Stomach (tissue), 4 donors: ENCODE results near the gene MRPS35.

Experiments used
- EP300 ChIP-seq: sonication (generic); formaldehyde crosslinking; IDR thresholded peaks from one replicate; pipeline ENCODE4 v1.6.1; 2017; ENCODE audit warnings: antibody characterized with exemption
- POLR2A ChIP-seq, 4 donors: fragments of 450-650 bp; IDR thresholded peaks; one replicate each; pipeline ENCODE4 v1.6.1; 2016; ENCODE audit warnings: antibody characterized with exemption in 4 of 4, control low read depth in 2 of 4, mild to moderate bottlenecking in 1 of 4, moderate library complexity in 1 of 4
- POLR2AphosphoS5 ChIP-seq, 3 donors: sonication (generic); formaldehyde crosslinking; IDR thresholded peaks; one replicate each; pipeline ENCODE4 v1.6.1; 2016; ENCODE audit warnings: antibody characterized with exemption in 3 of 3
- TF ChIP-seq, protein P1 (sequence below), 7 experiments: fragments of 450-650 bp in 4 of 7; fragments of 200-600 bp in 3 of 7; sonication (generic) in 3 of 7; IDR thresholded peaks; one replicate each; pipeline ENCODE4 v1.5.1; 2016 to 2019; ENCODE audit warnings: antibody characterized with exemption in 7 of 7, control low read depth in 2 of 7, mild to moderate bottlenecking in 1 of 7

DNA sequence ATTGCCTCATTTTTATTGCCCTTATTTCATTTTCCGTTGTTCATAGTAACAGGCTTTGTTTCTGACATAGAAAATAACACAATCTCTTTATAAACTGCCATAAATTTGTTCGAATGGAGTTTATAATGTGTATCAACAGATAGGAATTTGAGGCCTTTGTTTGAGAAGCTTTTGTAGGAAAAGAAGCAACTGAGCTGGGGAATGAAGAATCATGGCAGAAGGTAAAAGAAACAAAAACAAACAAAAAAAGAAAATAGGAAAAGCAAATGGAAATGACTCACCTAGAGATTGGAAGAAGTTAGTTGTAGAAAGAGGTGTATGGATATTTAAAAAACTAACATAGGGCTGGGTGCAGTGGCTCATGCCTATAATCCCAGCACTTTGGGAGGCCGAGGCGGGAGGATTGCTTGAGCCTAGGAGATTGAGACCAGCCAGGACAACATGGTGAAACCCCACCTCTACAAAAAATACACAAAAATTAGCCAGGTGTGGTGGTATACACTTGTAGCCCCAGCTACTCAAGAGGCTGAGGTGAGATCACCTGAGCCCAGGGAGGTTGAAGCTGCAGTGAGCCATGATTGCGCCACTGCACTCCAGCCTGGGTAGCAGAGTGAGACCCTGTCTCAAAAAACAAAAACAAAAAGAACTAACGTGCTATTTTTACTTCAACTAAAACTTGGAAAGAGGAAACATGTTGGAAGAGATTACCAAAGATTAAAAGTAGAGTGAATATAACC, 14.9 kb upstream of the MRPS35 start:
- TF ChIP-seq, protein P1, sequence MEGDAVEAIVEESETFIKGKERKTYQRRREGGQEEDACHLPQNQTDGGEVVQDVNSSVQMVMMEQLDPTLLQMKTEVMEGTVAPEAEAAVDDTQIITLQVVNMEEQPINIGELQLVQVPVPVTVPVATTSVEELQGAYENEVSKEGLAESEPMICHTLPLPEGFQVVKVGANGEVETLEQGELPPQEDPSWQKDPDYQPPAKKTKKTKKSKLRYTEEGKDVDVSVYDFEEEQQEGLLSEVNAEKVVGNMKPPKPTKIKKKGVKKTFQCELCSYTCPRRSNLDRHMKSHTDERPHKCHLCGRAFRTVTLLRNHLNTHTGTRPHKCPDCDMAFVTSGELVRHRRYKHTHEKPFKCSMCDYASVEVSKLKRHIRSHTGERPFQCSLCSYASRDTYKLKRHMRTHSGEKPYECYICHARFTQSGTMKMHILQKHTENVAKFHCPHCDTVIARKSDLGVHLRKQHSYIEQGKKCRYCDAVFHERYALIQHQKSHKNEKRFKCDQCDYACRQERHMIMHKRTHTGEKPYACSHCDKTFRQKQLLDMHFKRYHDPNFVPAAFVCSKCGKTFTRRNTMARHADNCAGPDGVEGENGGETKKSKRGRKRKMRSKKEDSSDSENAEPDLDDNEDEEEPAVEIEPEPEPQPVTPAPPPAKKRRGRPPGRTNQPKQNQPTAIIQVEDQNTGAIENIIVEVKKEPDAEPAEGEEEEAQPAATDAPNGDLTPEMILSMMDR (IDR thresholded peaks at IDR 0.05), result no peak
- TF ChIP-seq POLR2A (IDR thresholded peaks at IDR 0.05) (no peak), EP300 (no peak), POLR2AphosphoS5 (IDR thresholded peaks at IDR 0.05) (no peak)
